HG02798 (cell line): ENCODE results near the gene SPAG5.
"Not testable (repeated sequence)": the region's sequence is repeated elsewhere in the genome, so short reads cannot be mapped to it uniquely, and the experiment has no call there.

Source experiments
- ATAC-seq: cut with Tn5 transposase; IDR thresholded peaks from one replicate; pipeline ENCODE4 v1.9.1; 2021; ENCODE audit warnings: mild to moderate bottlenecking; ENCODE audit not compliant: unreplicated experiment, poor library complexity

The SPAG5 gene

GRCh38 chr17:28612936-28613872 lies 14.4 kb upstream of the SPAG5 start:
- no peak for ATAC-seq

- no peak for ATAC-seq
Observed at GRCh38 chr17:28612531-28612930, 13.7 kb upstream of the SPAG5 start.

- ATAC-seq = no peak
Observed at GRCh38 chr17:28610376-28610775, 11.6 kb upstream of the SPAG5 start.

GRCh38 chr17:28604031-28604430 lies 5.2 kb upstream of the SPAG5 start:
- not testable (repeated sequence) for ATAC-seq

GRCh38 chr17:28599311-28600184 lies 723 bp upstream of the SPAG5 start:
- ATAC-seq = peak; percentile 42

GRCh38 chr17:28598389-28598788 lies 436 bp downstream of the SPAG5 start:
- no peak for ATAC-seq

GRCh38 chr17:28597606-28598383 lies 1.0 kb downstream of the SPAG5 start:
- no peak for ATAC-seq

GRCh38 chr17:28592260-28592659 lies 6.6 kb downstream of the SPAG5 start:
- ATAC-seq = no peak

- ATAC-seq = no peak
Observed at GRCh38 chr17:28585851-28586250, 13.0 kb downstream of the SPAG5 start.

- ATAC-seq = no peak
Observed at GRCh38 chr17:28584434-28584833, 14.4 kb downstream of the SPAG5 start.

- no peak for ATAC-seq
Observed at GRCh38 chr17:28582513-28582912, 16.3 kb downstream of the SPAG5 start.

- ATAC-seq = no peak
Observed at GRCh38 chr17:28580959-28581358, 17.9 kb downstream of the SPAG5 start.

GRCh38 chr17:28579526-28579925 lies 19.3 kb downstream of the SPAG5 start:
- no peak for ATAC-seq

GRCh38 chr17:28578246-28579195 lies 20.3 kb downstream of the SPAG5 start:
- no peak for ATAC-seq

GRCh38 chr17:28577466-28577824 lies 21.4 kb downstream of the SPAG5 start:
- no peak for ATAC-seq

GRCh38 chr17:28576758-28577465 lies 21.9 kb downstream of the SPAG5 start, which contains the start of gene ALDOC:
Gene ALDOC, minus strand, starts transcription at chr17:28576895. Its CDS starts 1,363 bp downstream, at chr17:28575532.
- peak; percentile 92 for ATAC-seq

- ATAC-seq = not testable (repeated sequence)
Observed at GRCh38 chr17:28576016-28576415, 22.8 kb downstream of the SPAG5 start.

- ATAC-seq = no peak
Observed at GRCh38 chr17:28575126-28575795, 23.6 kb downstream of the SPAG5 start.
